Measurements from ENCODE around the gene OIT3.
"Not testable (repeated sequence)": the region's sequence is repeated elsewhere in the genome, so short reads cannot be mapped to it uniquely, and the experiment has no call there.

The OIT3 gene

DNA sequence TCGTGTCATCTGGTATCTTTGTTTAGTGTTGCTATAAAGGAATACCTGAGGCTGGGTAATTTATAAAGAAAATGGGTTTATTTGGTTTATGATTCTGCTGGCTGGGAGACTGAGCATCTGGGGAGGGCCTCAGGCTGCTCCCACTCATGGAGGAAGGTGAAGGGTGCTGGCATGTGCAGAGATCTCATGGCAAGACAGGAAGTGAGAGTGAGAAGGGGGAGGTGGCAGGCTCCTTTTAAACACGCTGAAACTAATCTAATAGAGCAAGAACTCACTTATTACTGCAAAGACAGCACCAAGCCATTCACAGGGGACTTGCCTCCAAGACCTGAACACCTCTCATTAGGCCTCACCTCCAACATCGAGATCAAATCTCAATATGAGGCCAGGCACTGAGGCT is 11.3 kb downstream of the OIT3 start:
- Histone ChIP-seq H3K4me3 (ENCODE audit: low read depth, low read length) (no peak overlapping the region), H3K27me3 (no peaks in the 10 kb centered on the region), H3K4me1 (no peaks in the 10 kb centered on the region), H3K36me3 (no peaks in the 10 kb centered on the region), H3K9me3 (no peaks in the 10 kb centered on the region)
- no peak for TF ChIP-seq CTCF (IDR thresholded peaks at IDR 0.05; ENCODE audit: low read depth, low read length)
- no peak for DNase-seq

GRCh38 chr10:72906446-72906845 is 12.9 kb downstream of the OIT3 start:
- Histone ChIP-seq H3K4me3 (ENCODE audit: low read depth, low read length) (no peak overlapping the region), H3K36me3 (no peaks in the 10 kb centered on the region), H3K27me3 (no peaks in the 10 kb centered on the region), H3K9me3 (no peaks in the 10 kb centered on the region), H3K4me1 (no peaks in the 10 kb centered on the region)
- no peak for TF ChIP-seq CTCF (IDR thresholded peaks at IDR 0.05; ENCODE audit: low read depth, low read length)
- no peak for DNase-seq

- no peaks in the 10 kb centered on the region for H3K27me3 ChIP-seq
- H3K4me3 ChIP-seq (ENCODE audit: low read depth, low read length) = no peak overlapping the region
- DNase-seq = no peak
- H3K9me3 ChIP-seq = no peaks in the 10 kb centered on the region
- no peak for TF ChIP-seq CTCF (IDR thresholded peaks at IDR 0.05; ENCODE audit: low read depth, low read length)
- H3K36me3 ChIP-seq = no peaks in the 10 kb centered on the region
- H3K4me1 ChIP-seq = no peaks in the 10 kb centered on the region
Measured at GRCh38 chr10:72910705-72911104, 17.2 kb downstream of the OIT3 start.

GRCh38 chr10:72911758-72912157 is 18.2 kb downstream of the OIT3 start:
- Histone ChIP-seq H3K4me3 (ENCODE audit: low read depth, low read length) (no peak overlapping the region), H3K4me1 (no peaks in the 10 kb centered on the region), H3K9me3 (no peaks in the 10 kb centered on the region), H3K36me3 (no peaks in the 10 kb centered on the region), H3K27me3 (no peaks in the 10 kb centered on the region)
- TF ChIP-seq CTCF (IDR thresholded peaks at IDR 0.05; ENCODE audit: low read depth, low read length) = no peak
- DNase-seq = no peak

- Histone ChIP-seq H3K4me3 (ENCODE audit: low read depth, low read length) (no peak overlapping the region), H3K4me1 (no peaks in the 10 kb centered on the region), H3K9me3 (no peaks in the 10 kb centered on the region), H3K27me3 (no peaks in the 10 kb centered on the region), H3K36me3 (no peaks in the 10 kb centered on the region)
- TF ChIP-seq CTCF (IDR thresholded peaks at IDR 0.05; ENCODE audit: low read depth, low read length) = no peak
- no peak for DNase-seq
Measured at GRCh38 chr10:72912736-72913135, 19.2 kb downstream of the OIT3 start.

- TF ChIP-seq CTCF (IDR thresholded peaks at IDR 0.05; ENCODE audit: low read depth, low read length) = no peak
- Histone ChIP-seq H3K36me3 (no peaks in the 10 kb centered on the region), H3K4me1 (no peaks in the 10 kb centered on the region), H3K9me3 (no peaks in the 10 kb centered on the region), H3K4me3 (ENCODE audit: low read depth, low read length) (no peak overlapping the region), H3K27me3 (no peaks in the 10 kb centered on the region)
- DNase-seq = no peak
Measured at GRCh38 chr10:72913287-72913686, 19.7 kb downstream of the OIT3 start.

DNA sequence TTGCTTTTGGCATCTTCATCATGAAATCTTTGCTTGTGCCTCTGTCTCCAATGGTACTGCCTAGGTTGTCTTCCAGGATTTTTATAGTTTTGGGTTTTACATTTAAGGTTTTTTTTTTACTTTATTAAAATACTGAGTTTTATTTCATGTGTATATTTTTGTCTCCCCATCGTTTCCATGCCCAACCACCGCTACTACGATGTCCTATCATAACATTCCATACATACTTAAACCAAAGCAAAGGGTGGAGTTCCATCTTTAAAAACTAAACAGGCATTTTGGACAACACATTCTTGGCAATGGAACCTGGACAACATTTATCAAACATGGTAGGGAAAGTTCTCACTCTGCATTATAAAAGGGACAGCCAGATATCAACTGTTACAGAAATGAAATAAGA is 23.7 kb downstream of the OIT3 start:
- not testable (repeated sequence) for H3K4me1 ChIP-seq; H3K9me3 ChIP-seq; H3K27me3 ChIP-seq; DNase-seq; H3K4me3 ChIP-seq (ENCODE audit: low read depth, low read length); H3K36me3 ChIP-seq

DNA sequence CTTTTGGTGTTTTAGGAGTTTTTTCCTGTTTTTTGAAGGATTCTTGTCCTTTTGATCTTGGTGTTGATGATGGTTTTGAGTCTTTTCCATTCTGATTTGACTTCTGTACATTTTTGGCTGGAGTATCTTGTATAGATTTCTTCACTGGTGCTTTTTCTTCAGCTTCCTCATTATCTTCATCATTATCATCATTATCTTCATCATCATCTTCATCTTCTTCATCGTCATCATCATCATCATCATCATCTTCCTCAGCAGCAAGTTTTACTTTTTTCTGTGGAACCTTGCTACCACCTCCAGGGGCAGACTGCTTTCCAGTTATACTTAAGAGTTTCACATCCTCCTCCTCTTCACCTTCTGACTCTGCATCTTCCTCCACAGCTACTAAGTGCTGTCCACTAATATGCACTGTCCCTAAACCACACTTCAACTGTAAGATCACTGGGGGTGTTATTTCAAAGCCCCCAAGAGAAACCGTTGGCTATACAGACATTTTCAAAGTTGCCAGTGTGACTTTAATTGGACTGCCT is 24.3 kb downstream of the OIT3 start:
- not testable (repeated sequence) for H3K4me3 ChIP-seq (ENCODE audit: low read depth, low read length); DNase-seq; H3K4me1 ChIP-seq; H3K27me3 ChIP-seq; H3K9me3 ChIP-seq; H3K36me3 ChIP-seq
